ENCODE results near the gene PYGO1.

The PYGO1 gene

DNA sequence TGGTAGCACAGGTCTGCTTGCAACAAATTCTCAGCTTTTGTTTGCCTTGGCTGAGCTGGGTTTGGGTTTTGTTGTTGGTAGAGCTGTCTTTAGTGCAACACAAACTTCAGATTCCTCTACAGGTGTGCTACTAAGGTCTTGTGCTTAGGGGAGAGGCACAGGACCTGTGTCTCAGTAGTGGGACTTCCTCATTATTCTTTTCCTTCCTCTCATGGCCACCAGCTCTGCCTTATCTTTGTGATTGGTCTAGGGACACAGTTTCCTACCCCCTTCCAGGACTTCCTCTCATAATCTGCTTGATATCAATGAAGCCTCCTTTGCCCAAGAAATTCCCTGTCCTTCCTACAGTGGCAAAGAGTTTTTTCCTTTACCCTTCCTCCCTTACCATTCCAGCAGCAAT lies 55.2 kb downstream of the PYGO1 start:
- Histone ChIP-seq H3K9me2 (ENCODE audit: low read depth, low read length) (no peaks in the 10 kb centered on the region), H3K9me3 (ENCODE audit: low read length) (no peaks in the 10 kb centered on the region), H3K79me2 (ENCODE audit: insufficient read depth, low read length) (peaks cover 24% of the 10 kb centered on the region; the same call in 1 of the 2 replicates), H3K27me3 (ENCODE audit: insufficient read depth, low read length) (no peaks in the 10 kb centered on the region), H3K4me2 (ENCODE audit: low read length) (peak overlapping the region; percentile 69), H2AFZ (ENCODE audit: low read length) (no peak overlapping the region), H3K4me1 (ENCODE audit: insufficient read depth, low read length, severe bottlenecking) (peaks cover 95% of the 10 kb centered on the region), H3K9ac (ENCODE audit: low read length) (peak overlapping the region; percentile 82), H3K4me3 (ENCODE audit: low read depth, low read length, poor library complexity, severe bottlenecking) (peak overlapping the region; percentile 62), H3K36me3 (ENCODE audit: insufficient read depth, low read length) (peaks cover 6% of the 10 kb centered on the region), H3K27ac (ENCODE audit: low read depth, low read length, poor library complexity, severe bottlenecking) (peak overlapping the region; percentile 96), H4K20me1 (ENCODE audit: insufficient read depth, low read length) (no peaks in the 10 kb centered on the region), H3F3A (ENCODE audit: insufficient read depth, low read length) (peaks cover 12% of the 10 kb centered on the region; the same call in 1 of the 2 replicates)
- no peak for TF ChIP-seq CTCF (IDR thresholded peaks at IDR 0.05; ENCODE audit: low read length)

DNA sequence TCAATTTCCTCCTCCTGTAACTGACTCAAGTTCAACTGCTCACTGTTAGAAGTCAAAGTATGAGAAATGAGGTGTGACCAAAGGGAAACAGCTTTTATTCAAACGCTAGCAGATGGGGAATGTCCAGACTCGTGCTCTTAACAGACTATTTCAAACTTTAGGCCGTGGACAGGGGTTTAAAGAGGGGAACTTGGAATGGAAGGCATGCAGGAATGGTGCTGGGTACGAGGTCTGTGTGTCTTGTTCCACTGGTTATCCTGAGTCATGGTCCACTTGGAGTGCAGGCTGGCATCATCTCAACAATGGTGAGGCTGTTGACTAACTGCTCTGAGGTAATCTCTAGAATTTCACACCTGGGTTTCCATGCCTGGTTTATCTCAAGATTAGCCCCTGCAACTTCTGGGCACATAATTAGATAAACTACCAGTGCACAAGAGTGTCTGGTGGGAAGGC lies 57.3 kb downstream of the PYGO1 start:
- Histone ChIP-seq H2AFZ (ENCODE audit: low read length) (no peak overlapping the region), H3K9ac (ENCODE audit: low read length) (peak overlapping the region; percentile 82), H3F3A (ENCODE audit: insufficient read depth, low read length) (peaks cover 12% of the 10 kb centered on the region; the same call in 1 of the 2 replicates), H3K9me2 (ENCODE audit: low read depth, low read length) (no peaks in the 10 kb centered on the region), H3K4me1 (ENCODE audit: insufficient read depth, low read length, severe bottlenecking) (peaks cover 89% of the 10 kb centered on the region), H3K79me2 (ENCODE audit: insufficient read depth, low read length) (peaks cover 24% of the 10 kb centered on the region; the same call in 1 of the 2 replicates), H3K27ac (ENCODE audit: low read depth, low read length, poor library complexity, severe bottlenecking) (peak overlapping the region; percentile 96), H4K20me1 (ENCODE audit: insufficient read depth, low read length) (no peaks in the 10 kb centered on the region), H3K4me3 (ENCODE audit: low read depth, low read length, poor library complexity, severe bottlenecking) (peak overlapping the region; percentile 62), H3K27me3 (ENCODE audit: insufficient read depth, low read length) (no peaks in the 10 kb centered on the region), H3K4me2 (ENCODE audit: low read length) (peak overlapping the region; percentile 69), H3K9me3 (ENCODE audit: low read length) (peaks cover 7% of the 10 kb centered on the region; the same call in 1 of the 2 replicates), H3K36me3 (ENCODE audit: insufficient read depth, low read length) (peaks cover 27% of the 10 kb centered on the region)
- TF ChIP-seq CTCF (IDR thresholded peaks at IDR 0.05; ENCODE audit: low read length) (no peak), EZH2 (IDR thresholded peaks at IDR 0.05; ENCODE audit: borderline replicate concordance, low read length) (no peak)

DNA sequence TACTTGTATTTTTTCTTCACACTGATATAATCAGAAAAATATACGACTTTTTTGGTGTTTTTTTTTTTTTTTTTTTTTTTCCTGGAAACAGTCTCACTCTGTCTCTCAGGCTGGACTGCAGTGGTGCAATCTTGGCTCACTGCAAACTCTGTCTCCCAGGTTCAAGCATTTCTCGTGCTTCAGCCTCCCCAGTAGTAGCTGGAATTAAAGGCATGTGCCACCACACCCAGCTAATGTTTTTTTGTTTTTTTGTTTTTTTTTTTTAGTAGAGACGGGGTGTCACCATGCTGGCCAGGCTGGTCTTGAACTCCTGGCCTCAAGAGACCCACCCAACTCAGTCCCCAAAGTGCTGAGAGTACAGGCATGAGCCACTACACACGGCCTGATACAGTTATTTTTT lies 59.3 kb downstream of the PYGO1 start:
- TF ChIP-seq EZH2 (IDR thresholded peaks at IDR 0.05; ENCODE audit: borderline replicate concordance, low read length): no peak
- TF ChIP-seq CTCF (IDR thresholded peaks at IDR 0.05; ENCODE audit: low read length): no peak
- no peaks in the 10 kb centered on the region for H3K9me2 ChIP-seq (ENCODE audit: low read depth, low read length)
- H3K79me2 ChIP-seq (ENCODE audit: insufficient read depth, low read length): peaks cover 24% of the 10 kb centered on the region; the same call in 1 of the 2 replicates
- H3K27me3 ChIP-seq (ENCODE audit: insufficient read depth, low read length): no peaks in the 10 kb centered on the region
- H4K20me1 ChIP-seq (ENCODE audit: insufficient read depth, low read length): no peaks in the 10 kb centered on the region
- H3K36me3 ChIP-seq (ENCODE audit: insufficient read depth, low read length): peaks cover 30% of the 10 kb centered on the region
- H3F3A ChIP-seq (ENCODE audit: insufficient read depth, low read length): peaks cover 12% of the 10 kb centered on the region; the same call in 1 of the 2 replicates
- peak overlapping the region; percentile 69 for H3K4me2 ChIP-seq (ENCODE audit: low read length)
- peak overlapping the region; percentile 62 for H3K4me3 ChIP-seq (ENCODE audit: low read depth, low read length, poor library complexity, severe bottlenecking)
- no peak overlapping the region for H2AFZ ChIP-seq (ENCODE audit: low read length)
- peaks cover 15% of the 10 kb centered on the region for H3K9me3 ChIP-seq (ENCODE audit: low read length)
- H3K9ac ChIP-seq (ENCODE audit: low read length): peak overlapping the region; percentile 82
- peak overlapping the region; percentile 96 for H3K27ac ChIP-seq (ENCODE audit: low read depth, low read length, poor library complexity, severe bottlenecking)
- H3K4me1 ChIP-seq (ENCODE audit: insufficient read depth, low read length, severe bottlenecking): peaks cover 69% of the 10 kb centered on the region

All from OCI-LY1 (cell line).